ENCODE measurements around the gene GTF2E1.

The GTF2E1 gene

GRCh38 chr3:120767106-120767505 is 24.6 kb downstream of the GTF2E1 start:
- H3K4me2 ChIP-seq (ENCODE audit: low read length): no peak overlapping the region
- peaks cover 16% of the 10 kb centered on the region for H3K36me3 ChIP-seq (ENCODE audit: control insufficient read depth, low read length)
- H3K79me2 ChIP-seq (ENCODE audit: control insufficient read depth, low read length): peaks cover 55% of the 10 kb centered on the region
- no peak overlapping the region for H3K4me3 ChIP-seq (ENCODE audit: low read length)
- no peaks in the 10 kb centered on the region for H3K4me1 ChIP-seq (ENCODE audit: control insufficient read depth, low read length)
- TF ChIP-seq CTCF (IDR thresholded peaks at IDR 0.05; ENCODE audit: low read depth, low read length, poor library complexity, severe bottlenecking) (no peak), EZH2phosphoT487 (IDR thresholded peaks at IDR 0.05; ENCODE audit: borderline replicate concordance, low read length) (no peak)
- H3K9me3 ChIP-seq (ENCODE audit: control insufficient read depth, insufficient read depth, low read length): no peaks in the 10 kb centered on the region
- H3F3A ChIP-seq (ENCODE audit: control insufficient read depth, insufficient read depth): no peaks in the 10 kb centered on the region
- no peak overlapping the region for H3K27ac ChIP-seq (ENCODE audit: low read depth, low read length)
- H3K27me3 ChIP-seq (ENCODE audit: control insufficient read depth, low read length): no peaks in the 10 kb centered on the region
- no peaks in the 10 kb centered on the region for H4K20me1 ChIP-seq (ENCODE audit: control insufficient read depth, insufficient read depth, low read depth, low read length)
- no peaks in the 10 kb centered on the region for H3K9me2 ChIP-seq (replicated peaks; ENCODE audit: control insufficient read depth, low read length)

- Histone ChIP-seq H3F3A (ENCODE audit: control insufficient read depth, insufficient read depth) (no peaks in the 10 kb centered on the region), H4K20me1 (ENCODE audit: control insufficient read depth, insufficient read depth, low read depth, low read length) (no peaks in the 10 kb centered on the region), H3K27ac (ENCODE audit: low read depth, low read length) (no peak overlapping the region), H3K36me3 (ENCODE audit: control insufficient read depth, low read length) (peaks cover 28% of the 10 kb centered on the region), H3K9me3 (ENCODE audit: control insufficient read depth, insufficient read depth, low read length) (no peaks in the 10 kb centered on the region), H3K27me3 (ENCODE audit: control insufficient read depth, low read length) (no peaks in the 10 kb centered on the region), H3K4me1 (ENCODE audit: control insufficient read depth, low read length) (no peaks in the 10 kb centered on the region), H3K4me3 (ENCODE audit: low read length) (no peak overlapping the region), H3K4me2 (ENCODE audit: low read length) (no peak overlapping the region), H3K9me2 (replicated peaks; ENCODE audit: control insufficient read depth, low read length) (no peaks in the 10 kb centered on the region), H3K79me2 (ENCODE audit: control insufficient read depth, low read length) (peaks cover 32% of the 10 kb centered on the region)
- no peak for TF ChIP-seq EZH2phosphoT487 (IDR thresholded peaks at IDR 0.05; ENCODE audit: borderline replicate concordance, low read length)
- TF ChIP-seq CTCF (IDR thresholded peaks at IDR 0.05; ENCODE audit: low read depth, low read length, poor library complexity, severe bottlenecking): no peak
Measured at GRCh38 chr3:120769436-120769835, 26.9 kb downstream of the GTF2E1 start.

GRCh38 chr3:120770891-120771290 is 28.3 kb downstream of the GTF2E1 start:
- no peak overlapping the region for H3K4me3 ChIP-seq (ENCODE audit: low read length)
- no peaks in the 10 kb centered on the region for H3K27me3 ChIP-seq (ENCODE audit: control insufficient read depth, low read length)
- no peaks in the 10 kb centered on the region for H3K9me3 ChIP-seq (ENCODE audit: control insufficient read depth, insufficient read depth, low read length)
- TF ChIP-seq CTCF (IDR thresholded peaks at IDR 0.05; ENCODE audit: low read depth, low read length, poor library complexity, severe bottlenecking) (no peak), EZH2phosphoT487 (IDR thresholded peaks at IDR 0.05; ENCODE audit: borderline replicate concordance, low read length) (no peak)
- H4K20me1 ChIP-seq (ENCODE audit: control insufficient read depth, insufficient read depth, low read depth, low read length): no peaks in the 10 kb centered on the region
- peaks cover 22% of the 10 kb centered on the region for H3K79me2 ChIP-seq (ENCODE audit: control insufficient read depth, low read length)
- H3K9me2 ChIP-seq (replicated peaks; ENCODE audit: control insufficient read depth, low read length): no peaks in the 10 kb centered on the region
- no peaks in the 10 kb centered on the region for H3K4me1 ChIP-seq (ENCODE audit: control insufficient read depth, low read length)
- no peaks in the 10 kb centered on the region for H3F3A ChIP-seq (ENCODE audit: control insufficient read depth, insufficient read depth)
- H3K27ac ChIP-seq (ENCODE audit: low read depth, low read length): no peak overlapping the region
- no peak overlapping the region for H3K4me2 ChIP-seq (ENCODE audit: low read length)
- H3K36me3 ChIP-seq (ENCODE audit: control insufficient read depth, low read length): peaks cover 35% of the 10 kb centered on the region

- Histone ChIP-seq H3K27me3 (ENCODE audit: control insufficient read depth, low read length) (no peaks in the 10 kb centered on the region), H3K79me2 (ENCODE audit: control insufficient read depth, low read length) (peaks cover 13% of the 10 kb centered on the region), H3K9me2 (replicated peaks; ENCODE audit: control insufficient read depth, low read length) (no peaks in the 10 kb centered on the region), H4K20me1 (ENCODE audit: control insufficient read depth, insufficient read depth, low read depth, low read length) (no peaks in the 10 kb centered on the region), H3K36me3 (ENCODE audit: control insufficient read depth, low read length) (peaks cover 47% of the 10 kb centered on the region), H3K9me3 (ENCODE audit: control insufficient read depth, insufficient read depth, low read length) (no peaks in the 10 kb centered on the region), H3F3A (ENCODE audit: control insufficient read depth, insufficient read depth) (no peaks in the 10 kb centered on the region), H3K4me3 (ENCODE audit: low read length) (no peak overlapping the region), H3K4me1 (ENCODE audit: control insufficient read depth, low read length) (no peaks in the 10 kb centered on the region), H3K4me2 (ENCODE audit: low read length) (no peak overlapping the region), H3K27ac (ENCODE audit: low read depth, low read length) (no peak overlapping the region)
- TF ChIP-seq CTCF (IDR thresholded peaks at IDR 0.05; ENCODE audit: low read depth, low read length, poor library complexity, severe bottlenecking) (no peak), EZH2phosphoT487 (IDR thresholded peaks at IDR 0.05; ENCODE audit: borderline replicate concordance, low read length) (no peak)
Measured at GRCh38 chr3:120772081-120772480, 29.5 kb downstream of the GTF2E1 start.
